Measurements from ENCODE around the gene ADGRF5.

Gene ADGRF5

DNA sequence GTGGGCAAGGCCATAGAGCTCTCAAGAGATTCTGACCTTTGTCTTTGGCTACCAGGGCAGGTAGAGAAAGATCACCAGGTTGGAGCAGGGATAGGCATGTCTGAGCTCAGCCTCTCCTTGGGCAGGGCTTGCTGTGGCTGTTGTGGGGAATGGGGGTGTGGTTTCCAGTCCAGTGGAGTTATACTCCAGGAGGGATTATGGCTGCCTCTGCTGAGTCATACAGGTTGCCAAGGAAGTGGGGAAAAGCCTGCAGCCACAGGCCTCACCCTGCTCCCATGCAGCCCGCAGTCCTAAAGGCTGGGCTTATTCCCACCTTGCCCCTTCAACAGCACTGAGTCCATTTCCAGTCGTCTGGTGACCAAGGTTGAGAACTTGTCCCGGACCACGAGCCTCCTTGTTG lies 106.6 kb downstream of the ADGRF5 start:
- H3K4me3 ChIP-seq (ENCODE audit: low read depth, low read length): no peak overlapping the region
- TF ChIP-seq, protein P1, sequence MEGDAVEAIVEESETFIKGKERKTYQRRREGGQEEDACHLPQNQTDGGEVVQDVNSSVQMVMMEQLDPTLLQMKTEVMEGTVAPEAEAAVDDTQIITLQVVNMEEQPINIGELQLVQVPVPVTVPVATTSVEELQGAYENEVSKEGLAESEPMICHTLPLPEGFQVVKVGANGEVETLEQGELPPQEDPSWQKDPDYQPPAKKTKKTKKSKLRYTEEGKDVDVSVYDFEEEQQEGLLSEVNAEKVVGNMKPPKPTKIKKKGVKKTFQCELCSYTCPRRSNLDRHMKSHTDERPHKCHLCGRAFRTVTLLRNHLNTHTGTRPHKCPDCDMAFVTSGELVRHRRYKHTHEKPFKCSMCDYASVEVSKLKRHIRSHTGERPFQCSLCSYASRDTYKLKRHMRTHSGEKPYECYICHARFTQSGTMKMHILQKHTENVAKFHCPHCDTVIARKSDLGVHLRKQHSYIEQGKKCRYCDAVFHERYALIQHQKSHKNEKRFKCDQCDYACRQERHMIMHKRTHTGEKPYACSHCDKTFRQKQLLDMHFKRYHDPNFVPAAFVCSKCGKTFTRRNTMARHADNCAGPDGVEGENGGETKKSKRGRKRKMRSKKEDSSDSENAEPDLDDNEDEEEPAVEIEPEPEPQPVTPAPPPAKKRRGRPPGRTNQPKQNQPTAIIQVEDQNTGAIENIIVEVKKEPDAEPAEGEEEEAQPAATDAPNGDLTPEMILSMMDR (IDR thresholded peaks at IDR 0.05; ENCODE audit: insufficient read depth, low read depth, low read length, missing control alignments): no peak
- no peak for DNase-seq (ENCODE audit: low read depth)

- TF ChIP-seq, protein P1 (IDR thresholded peaks at IDR 0.05; ENCODE audit: insufficient read depth, low read depth, low read length, missing control alignments): no peak
- no peak overlapping the region for H3K4me3 ChIP-seq (ENCODE audit: low read depth, low read length)
- DNase-seq (ENCODE audit: low read depth): no peak
Measured at GRCh38 chr6:46808806-46809205, 112.9 kb downstream of the ADGRF5 start.
